ENCODE data around the gene CCDC148. TPM values are rescaled to one million over a fixed set of nuclear protein-coding genes. Genes with fewer than 3 reads are reported as not detected.

CCDC148 gene
- total RNA-seq, 1 donor from 2014 or later: 1.8 TPM

GRCh38 chr2:158395166-158395565, 61.4 kb downstream of the CCDC148 start:
- no peak overlapping the region for H3K27ac Mint-ChIP-seq (ENCODE audit: unreplicated experiment)
- no peaks in the 10 kb centered on the region for H3K4me1 Mint-ChIP-seq (ENCODE audit: low read depth, unreplicated experiment)
- TF ChIP-seq CTCF (IDR thresholded peaks at IDR 0.05; ENCODE audit: partially characterized antibody, unreplicated experiment): no peak
- peaks cover 4% of the 10 kb centered on the region for H3K9me3 Mint-ChIP-seq (ENCODE audit: unreplicated experiment)
- no peak for DNase-seq
- H3K27me3 Mint-ChIP-seq (ENCODE audit: unreplicated experiment): no peaks in the 10 kb centered on the region
- H3K36me3 Mint-ChIP-seq (ENCODE audit: unreplicated experiment): no peaks in the 10 kb centered on the region
- no peak overlapping the region for H3K4me3 Mint-ChIP-seq (ENCODE audit: unreplicated experiment)

- Mint-ChIP-seq H3K27me3 (ENCODE audit: unreplicated experiment) (no peaks in the 10 kb centered on the region), H3K27ac (ENCODE audit: unreplicated experiment) (no peak overlapping the region), H3K4me3 (ENCODE audit: unreplicated experiment) (no peak overlapping the region), H3K9me3 (ENCODE audit: unreplicated experiment) (no peaks in the 10 kb centered on the region), H3K4me1 (ENCODE audit: low read depth, unreplicated experiment) (no peaks in the 10 kb centered on the region), H3K36me3 (ENCODE audit: unreplicated experiment) (no peaks in the 10 kb centered on the region)
- TF ChIP-seq CTCF (IDR thresholded peaks at IDR 0.05; ENCODE audit: partially characterized antibody, unreplicated experiment): no peak
- no peak for DNase-seq
Observed at GRCh38 chr2:158394453-158394852, 62.1 kb downstream of the CCDC148 start.

- Mint-ChIP-seq H3K36me3 (ENCODE audit: unreplicated experiment) (no peaks in the 10 kb centered on the region), H3K4me3 (ENCODE audit: unreplicated experiment) (no peak overlapping the region), H3K4me1 (ENCODE audit: low read depth, unreplicated experiment) (no peaks in the 10 kb centered on the region), H3K9me3 (ENCODE audit: unreplicated experiment) (no peaks in the 10 kb centered on the region), H3K27me3 (ENCODE audit: unreplicated experiment) (no peaks in the 10 kb centered on the region), H3K27ac (ENCODE audit: unreplicated experiment) (no peak overlapping the region)
- no peak for TF ChIP-seq CTCF (IDR thresholded peaks at IDR 0.05; ENCODE audit: partially characterized antibody, unreplicated experiment)
- DNase-seq: no peak
Observed at GRCh38 chr2:158393886-158394285, 62.7 kb downstream of the CCDC148 start.

GRCh38 chr2:158392687-158393086, 63.9 kb downstream of the CCDC148 start:
- Mint-ChIP-seq H3K4me3 (ENCODE audit: unreplicated experiment) (no peak overlapping the region), H3K27ac (ENCODE audit: unreplicated experiment) (no peak overlapping the region), H3K36me3 (ENCODE audit: unreplicated experiment) (no peaks in the 10 kb centered on the region), H3K4me1 (ENCODE audit: low read depth, unreplicated experiment) (no peaks in the 10 kb centered on the region), H3K27me3 (ENCODE audit: unreplicated experiment) (no peaks in the 10 kb centered on the region), H3K9me3 (ENCODE audit: unreplicated experiment) (no peaks in the 10 kb centered on the region)
- TF ChIP-seq CTCF (IDR thresholded peaks at IDR 0.05; ENCODE audit: partially characterized antibody, unreplicated experiment): no peak
- DNase-seq: no peak

- TF ChIP-seq CTCF (IDR thresholded peaks at IDR 0.05; ENCODE audit: partially characterized antibody, unreplicated experiment): no peak
- no peaks in the 10 kb centered on the region for H3K4me1 Mint-ChIP-seq (ENCODE audit: low read depth, unreplicated experiment)
- H3K27ac Mint-ChIP-seq (ENCODE audit: unreplicated experiment): no peak overlapping the region
- no peak overlapping the region for H3K4me3 Mint-ChIP-seq (ENCODE audit: unreplicated experiment)
- H3K9me3 Mint-ChIP-seq (ENCODE audit: unreplicated experiment): no peaks in the 10 kb centered on the region
- no peaks in the 10 kb centered on the region for H3K36me3 Mint-ChIP-seq (ENCODE audit: unreplicated experiment)
- no peaks in the 10 kb centered on the region for H3K27me3 Mint-ChIP-seq (ENCODE audit: unreplicated experiment)
- no peak for DNase-seq
Observed at GRCh38 chr2:158391876-158392275, 64.7 kb downstream of the CCDC148 start.

All from glutamatergic neuron (in vitro differentiated cells).